GM20431 (cell line): ENCODE data around the gene PCDHGC5.

Source experiments
- in situ Hi-C: fragments of 300-500 bp; cut with MseI, MboI; formaldehyde crosslinking; loops from one replicate; pipeline ENCODE4 v1.15.0; 2020; ENCODE audit warnings: low sequenced_read_pairs; ENCODE audit not compliant: unreplicated experiment

PCDHGC5 gene

GRCh38 chr5:141488591-141489561 lies at the start of gene PCDHGC5:
Gene PCDHGC5, plus strand, starts transcription at chr5:141489081. Its CDS starts 160 bp downstream, at chr5:141489241.
- in situ Hi-C loops, result no loop called here

- in situ Hi-C loops, result no loop called here
Observed at GRCh38 chr5:141439411-141440141, 49.3 kb upstream of the PCDHGC5 start.

- in situ Hi-C loops, result no loop called here
Observed at GRCh38 chr5:141440341-141440740, 48.5 kb upstream of the PCDHGC5 start.

- in situ Hi-C loops, result no loop called here
Observed at GRCh38 chr5:141441571-141442170, 47.2 kb upstream of the PCDHGC5 start.

GRCh38 chr5:141465351-141465750 lies 23.5 kb upstream of the PCDHGC5 start:
- in situ Hi-C loops, result no loop called here

- in situ Hi-C loops, result no loop called here
Observed at GRCh38 chr5:141475625-141476131, 13.2 kb upstream of the PCDHGC5 start, which contains the start of gene PCDHGC3. Gene PCDHGC3, plus strand, starts transcription at chr5:141475966. Its CDS starts 151 bp downstream, at chr5:141476117.

GRCh38 chr5:141476132-141476911 lies 12.6 kb upstream of the PCDHGC5 start:
- in situ Hi-C loops, result no loop called here

- in situ Hi-C loops, result no loop called here
Observed at GRCh38 chr5:141477044-141477575, 11.8 kb upstream of the PCDHGC5 start.

GRCh38 chr5:141477815-141478214 lies 11.1 kb upstream of the PCDHGC5 start:
- in situ Hi-C loops, result no loop called here

GRCh38 chr5:141478321-141478945 lies 10.4 kb upstream of the PCDHGC5 start:
- in situ Hi-C loops, result no loop called here

GRCh38 chr5:141479776-141480175 lies 9.1 kb upstream of the PCDHGC5 start:
- in situ Hi-C loops, result no loop called here

GRCh38 chr5:141483902-141484301 lies 5.0 kb upstream of the PCDHGC5 start:
- in situ Hi-C loops, result no loop called here

GRCh38 chr5:141484310-141484640 lies 4.6 kb upstream of the PCDHGC5 start:
- in situ Hi-C loops, result no loop called here

GRCh38 chr5:141484641-141485311 lies 4.1 kb upstream of the PCDHGC5 start, which contains the start of gene PCDHGC4:
Gene PCDHGC4, plus strand, starts transcription at chr5:141485030. Its CDS starts 144 bp downstream, at chr5:141485174.
- in situ Hi-C loops, result no loop called here

- in situ Hi-C loops, result no loop called here
Observed at GRCh38 chr5:141485321-141486055, 3.4 kb upstream of the PCDHGC5 start.

- in situ Hi-C loops, result no loop called here
Observed at GRCh38 chr5:141486091-141486490, 2.8 kb upstream of the PCDHGC5 start.

- in situ Hi-C loops, result no loop called here
Observed at GRCh38 chr5:141487131-141487530, 1.8 kb upstream of the PCDHGC5 start.

- in situ Hi-C loops, result no loop called here
Observed at GRCh38 chr5:141489841-141490240, 960 bp downstream of the PCDHGC5 start.
